ENCODE data around the gene RING1.

The RING1 gene

DNA sequence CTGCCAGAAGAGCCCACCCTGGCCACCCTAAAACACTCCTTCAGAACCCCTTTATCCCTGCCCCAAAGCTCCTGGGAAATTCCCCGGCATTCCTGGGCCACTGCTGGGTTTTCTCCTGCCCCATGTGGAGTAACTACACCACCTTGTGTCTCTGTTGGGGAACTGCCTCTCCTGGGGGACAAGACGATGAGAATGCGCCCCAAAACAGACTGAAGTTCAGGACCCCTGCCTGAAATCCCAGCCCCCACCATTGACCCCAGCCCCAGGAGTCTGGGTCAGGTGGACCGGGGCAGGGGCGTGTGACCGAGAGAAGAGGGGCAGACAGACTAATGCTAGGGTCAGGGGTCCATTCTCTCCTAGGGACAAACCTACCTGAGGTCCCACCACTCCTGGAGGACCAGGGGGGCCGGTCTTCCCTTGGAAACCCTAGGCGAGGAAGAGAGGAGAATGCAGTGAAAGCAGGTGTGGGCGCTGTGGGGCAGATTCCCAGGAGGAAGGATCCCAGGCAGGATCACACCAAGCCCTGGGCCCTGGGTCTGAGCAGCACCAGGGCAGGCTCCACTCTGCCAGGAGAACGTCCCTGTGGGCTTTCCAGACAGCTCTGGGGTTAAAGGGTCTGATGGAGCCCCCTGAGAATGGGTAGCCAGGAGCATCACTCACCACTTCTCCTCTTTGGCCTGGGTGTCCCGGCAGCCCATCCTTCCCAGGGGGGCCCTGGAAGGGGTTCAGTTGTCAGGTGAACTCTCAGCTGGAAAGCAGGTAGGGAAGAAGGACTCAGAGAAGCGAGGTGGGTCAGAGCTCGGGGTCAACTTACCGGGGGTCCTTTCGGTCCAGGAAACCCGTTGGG, 35.4 kb upstream of the RING1 start:
- DNase-seq = no peak

DNA sequence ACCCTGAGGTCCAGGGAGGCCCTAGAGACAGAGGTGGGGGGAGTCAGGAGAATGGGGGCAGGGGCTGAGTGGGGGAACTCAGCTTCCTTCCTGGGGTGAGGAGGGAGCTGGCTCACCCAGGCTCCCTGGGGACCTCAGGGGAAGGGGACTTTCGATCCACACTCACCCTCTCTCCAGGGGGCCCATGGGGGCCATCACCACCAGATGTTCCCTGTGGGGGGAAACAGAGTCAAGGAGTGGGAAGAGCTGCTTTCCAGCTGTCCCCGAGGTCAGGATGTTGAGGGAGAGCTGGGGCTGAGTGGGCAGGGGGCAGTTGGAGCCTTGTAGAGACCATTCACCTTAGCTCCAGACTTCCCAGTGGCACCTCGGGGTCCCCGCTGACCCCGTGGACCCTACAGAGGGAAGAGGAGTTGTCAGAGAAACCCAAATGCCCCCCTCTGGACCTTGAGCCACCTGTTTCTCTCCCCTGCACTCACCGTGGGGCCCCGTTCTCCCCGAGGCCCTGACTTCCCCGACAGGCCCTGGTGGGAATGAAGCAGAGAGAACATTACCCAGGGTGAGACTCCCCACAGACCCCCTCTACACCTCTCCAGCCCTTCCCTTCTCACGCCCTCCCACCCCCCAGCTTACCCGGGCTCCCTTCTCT, 34.6 kb upstream of the RING1 start:
- DNase-seq = no peak

DNA sequence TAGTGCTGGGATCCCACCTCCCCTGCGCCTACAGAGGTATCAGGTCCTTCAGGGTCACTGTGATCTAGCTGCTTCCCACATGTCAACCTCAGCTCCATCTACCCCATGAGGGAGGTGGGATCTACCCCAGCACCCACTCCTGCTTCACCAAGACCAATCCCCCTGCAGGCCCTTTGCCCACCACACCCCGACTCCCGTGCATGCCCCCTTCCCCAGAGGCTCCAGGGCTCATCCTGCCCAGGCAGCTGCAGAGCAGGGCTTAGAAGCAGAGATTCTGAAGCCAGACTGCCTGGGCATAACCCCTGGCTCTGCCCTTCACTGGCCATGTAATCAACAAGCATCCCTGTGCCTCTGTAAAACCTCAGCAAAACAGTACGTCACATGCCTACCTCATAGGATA, 33.5 kb upstream of the RING1 start:
- DNase-seq = no peak

DNA sequence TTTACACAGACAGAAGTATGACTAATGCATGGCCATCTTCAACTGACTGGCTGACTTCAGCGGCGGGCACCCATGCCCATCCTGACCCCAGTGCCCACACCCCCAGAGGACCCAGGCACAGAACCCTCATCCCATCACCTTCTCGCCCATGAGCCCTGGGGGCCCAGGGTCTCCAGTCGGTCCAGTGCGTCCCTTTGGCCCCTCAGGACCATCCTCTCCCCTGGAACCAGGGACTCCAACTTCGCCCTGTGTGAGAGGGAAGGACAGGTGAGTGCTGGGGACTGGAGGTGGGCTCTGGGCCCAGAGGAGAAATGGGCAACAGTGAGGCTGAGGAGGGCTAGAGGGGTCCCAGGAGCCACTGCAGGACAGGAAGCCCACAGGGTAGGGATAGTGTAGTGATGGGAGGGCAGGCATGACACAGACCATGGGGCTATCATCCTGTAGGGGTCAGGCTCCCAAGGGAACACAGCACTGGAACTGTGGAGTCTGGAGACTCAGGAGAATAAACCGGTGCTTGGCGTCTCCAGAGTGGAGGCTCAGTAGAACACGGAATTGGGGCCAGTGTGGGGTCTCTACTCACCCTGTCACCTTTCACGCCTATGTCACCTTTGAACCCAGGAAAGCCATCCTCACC, 32.7 kb upstream of the RING1 start:
- no peak for DNase-seq

- no peak for DNase-seq
These were observed 31.4 kb upstream of the RING1 start for GRCh38 chr6:33176906-33177305.

DNA sequence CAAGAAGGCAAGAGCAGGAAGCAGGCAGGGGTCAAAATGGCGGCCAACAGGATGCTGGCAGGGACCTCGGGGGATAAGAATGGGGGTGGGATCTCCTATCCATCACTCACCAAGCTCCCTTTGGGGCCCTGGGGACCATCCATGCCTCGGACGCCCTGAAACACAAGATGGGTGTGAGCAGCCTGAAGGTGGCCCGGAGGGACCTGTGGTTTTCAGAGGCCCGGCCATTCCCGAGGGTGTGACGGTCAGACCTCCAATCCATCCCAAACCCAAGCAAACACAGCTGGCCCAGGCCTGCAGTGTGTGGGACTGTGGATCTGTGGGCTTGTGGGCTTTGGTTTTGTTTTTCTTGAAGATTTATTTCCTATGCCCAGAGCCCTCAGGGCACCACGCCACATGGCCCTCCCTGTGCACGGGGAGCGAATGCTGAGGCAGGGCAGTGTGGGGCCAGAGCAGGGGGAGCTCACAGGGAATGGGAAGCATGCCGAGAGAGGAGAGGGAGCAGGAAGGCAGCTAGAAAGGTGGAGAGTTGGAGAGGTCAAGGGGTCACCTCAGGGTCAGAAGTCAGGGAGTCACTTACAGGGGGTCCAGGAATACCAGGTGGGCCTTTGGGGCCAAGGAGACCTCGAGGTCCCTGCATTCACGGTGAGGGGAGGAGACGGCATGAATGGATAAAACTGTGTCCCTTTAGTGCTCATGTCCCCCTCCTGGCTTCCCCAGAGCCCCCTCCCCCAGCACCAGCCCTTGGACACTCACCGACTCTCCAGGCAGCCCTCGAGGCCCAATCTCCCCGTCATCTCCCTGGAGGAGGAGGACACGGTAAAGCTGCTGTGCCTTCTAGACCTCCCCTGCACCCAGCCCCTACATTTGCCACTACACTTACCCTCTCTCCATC, 30.5 kb upstream of the RING1 start:
- no peak for DNase-seq

GRCh38 chr6:33178755-33179475, 29.4 kb upstream of the RING1 start:
- DNase-seq = no peak

DNA sequence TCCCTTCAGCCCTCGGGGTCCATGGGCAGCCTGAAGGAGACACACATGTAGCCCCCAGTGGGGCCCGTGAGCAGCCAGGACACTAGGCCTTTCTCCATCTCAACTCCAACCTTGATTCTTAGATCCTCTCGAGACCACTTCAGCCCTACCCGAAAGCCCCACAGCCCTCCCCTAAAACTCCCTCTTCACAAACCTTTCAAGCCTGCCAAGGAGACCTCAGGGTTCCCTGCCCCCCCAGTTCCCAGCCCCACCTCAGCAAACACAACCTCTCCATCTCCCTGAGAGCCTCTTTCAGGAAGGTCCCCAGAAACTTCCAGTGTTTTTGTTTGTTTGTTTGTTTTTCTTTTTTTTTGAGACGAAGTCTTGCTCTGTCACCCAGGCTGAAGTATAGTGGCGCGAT, 27.2 kb upstream of the RING1 start:
- no peak for DNase-seq

- DNase-seq = no peak
These were observed 25.1 kb upstream of the RING1 start for GRCh38 chr6:33183071-33183683.

- DNase-seq = no peak
These were observed 23.1 kb upstream of the RING1 start for GRCh38 chr6:33185190-33185589.

DNA sequence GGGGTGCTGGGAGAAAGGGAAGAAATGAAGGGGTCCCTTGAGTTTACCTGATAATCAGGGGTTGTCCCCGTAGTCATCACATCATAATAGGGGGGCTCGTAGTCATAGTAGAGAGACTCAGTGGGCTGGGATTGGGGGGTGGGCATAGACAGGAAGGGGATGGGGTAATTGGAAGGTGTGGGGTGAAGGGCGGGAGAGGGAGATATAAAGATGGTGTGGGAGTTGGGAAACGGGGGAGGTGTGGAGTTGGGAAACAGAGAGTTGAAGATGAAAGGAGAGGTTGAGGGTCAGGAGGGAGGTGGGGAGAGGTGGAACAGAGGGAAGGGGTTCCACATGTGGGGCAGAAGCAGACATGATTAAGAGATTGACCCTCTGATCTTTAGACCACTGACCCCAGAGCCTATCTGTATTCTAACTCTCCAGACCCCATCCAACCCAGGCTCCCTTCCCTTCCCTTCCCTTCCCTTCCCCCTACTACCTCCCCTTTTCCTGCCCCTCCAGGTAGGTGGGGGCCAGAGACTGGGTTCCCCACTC, 22.6 kb upstream of the RING1 start:
- DNase-seq = no peak

GRCh38 chr6:33187809-33188208, 20.5 kb upstream of the RING1 start:
- no peak for DNase-seq

- DNase-seq = no peak
These were observed 19.1 kb upstream of the RING1 start for GRCh38 chr6:33189164-33189563.

DNA sequence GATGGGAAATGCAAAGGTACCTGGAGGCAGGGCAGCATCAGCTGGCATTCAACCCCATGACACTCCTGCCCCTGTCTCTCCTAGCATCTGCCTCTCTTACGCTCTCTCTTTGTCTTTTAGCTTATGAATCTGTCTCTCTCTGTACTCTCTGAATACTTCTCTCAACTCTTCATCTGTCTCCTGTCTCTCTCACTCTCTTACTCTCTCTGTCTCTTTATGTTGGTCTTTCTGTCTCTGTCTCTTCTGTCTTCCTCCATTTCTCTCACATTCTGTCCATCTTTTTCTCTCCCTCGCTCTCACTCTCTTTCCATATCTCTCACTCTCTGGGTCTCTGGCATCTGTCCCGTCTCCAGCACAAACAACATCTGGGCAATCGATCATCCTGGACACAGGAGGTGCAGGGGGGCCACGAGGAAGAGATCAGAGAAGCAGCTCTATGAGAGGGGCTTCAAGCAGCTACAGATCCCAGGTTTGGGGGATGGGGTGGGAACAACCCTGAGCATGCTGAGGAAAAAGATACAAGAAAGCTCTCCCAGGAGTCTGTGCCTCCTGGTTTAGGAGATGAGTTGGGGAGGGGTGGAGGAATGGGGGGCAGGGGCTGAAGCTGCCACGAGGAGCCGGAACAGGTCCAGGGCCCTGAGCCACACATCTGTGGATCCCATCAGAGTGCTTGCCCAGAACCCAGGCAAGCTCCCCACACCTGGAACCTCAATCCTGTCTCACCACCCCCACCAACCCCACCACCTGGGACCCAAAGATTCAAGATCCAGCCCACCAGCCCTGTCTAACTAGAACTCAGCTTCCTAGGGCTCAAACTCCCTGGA, 18.5 kb upstream of the RING1 start:
- DNase-seq = no peak

DNA sequence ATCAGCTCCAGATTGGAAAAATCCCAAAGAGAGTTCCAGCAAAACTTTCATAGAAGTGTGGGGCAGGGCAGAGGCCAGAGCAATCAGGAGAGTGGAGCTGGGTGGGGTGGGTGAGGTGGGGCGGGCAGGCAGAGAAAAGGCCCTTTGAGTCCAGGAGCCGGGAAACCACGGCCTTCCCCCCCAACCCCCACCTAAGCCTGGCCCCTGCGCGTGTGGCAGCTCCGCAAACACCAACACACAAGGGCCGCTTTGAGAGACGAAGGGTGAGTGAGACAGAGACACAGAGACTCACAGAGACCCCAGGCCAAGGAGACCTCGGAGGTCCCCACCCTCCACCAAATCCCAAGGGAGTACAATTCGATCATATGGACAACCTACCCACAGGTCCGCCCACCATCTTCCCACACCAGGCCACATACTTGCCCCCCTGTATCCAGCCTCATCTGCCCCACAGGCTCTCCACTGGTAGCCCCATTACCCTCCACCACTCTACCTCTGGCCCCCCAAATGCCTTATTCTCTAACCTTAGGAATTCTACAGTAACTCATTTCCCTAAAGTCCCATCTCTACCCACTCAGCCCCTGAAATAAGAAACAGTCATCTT, 17.7 kb upstream of the RING1 start:
- DNase-seq = no peak

GRCh38 chr6:33191383-33192104, 16.8 kb upstream of the RING1 start:
- no peak for DNase-seq

GRCh38 chr6:33192105-33192646, 16.1 kb upstream of the RING1 start, which contains the start of gene COL11A2:
Gene COL11A2, minus strand, starts transcription at chr6:33192467. Its CDS starts 227 bp downstream, at chr6:33192240.
- DNase-seq = no peak

DNA sequence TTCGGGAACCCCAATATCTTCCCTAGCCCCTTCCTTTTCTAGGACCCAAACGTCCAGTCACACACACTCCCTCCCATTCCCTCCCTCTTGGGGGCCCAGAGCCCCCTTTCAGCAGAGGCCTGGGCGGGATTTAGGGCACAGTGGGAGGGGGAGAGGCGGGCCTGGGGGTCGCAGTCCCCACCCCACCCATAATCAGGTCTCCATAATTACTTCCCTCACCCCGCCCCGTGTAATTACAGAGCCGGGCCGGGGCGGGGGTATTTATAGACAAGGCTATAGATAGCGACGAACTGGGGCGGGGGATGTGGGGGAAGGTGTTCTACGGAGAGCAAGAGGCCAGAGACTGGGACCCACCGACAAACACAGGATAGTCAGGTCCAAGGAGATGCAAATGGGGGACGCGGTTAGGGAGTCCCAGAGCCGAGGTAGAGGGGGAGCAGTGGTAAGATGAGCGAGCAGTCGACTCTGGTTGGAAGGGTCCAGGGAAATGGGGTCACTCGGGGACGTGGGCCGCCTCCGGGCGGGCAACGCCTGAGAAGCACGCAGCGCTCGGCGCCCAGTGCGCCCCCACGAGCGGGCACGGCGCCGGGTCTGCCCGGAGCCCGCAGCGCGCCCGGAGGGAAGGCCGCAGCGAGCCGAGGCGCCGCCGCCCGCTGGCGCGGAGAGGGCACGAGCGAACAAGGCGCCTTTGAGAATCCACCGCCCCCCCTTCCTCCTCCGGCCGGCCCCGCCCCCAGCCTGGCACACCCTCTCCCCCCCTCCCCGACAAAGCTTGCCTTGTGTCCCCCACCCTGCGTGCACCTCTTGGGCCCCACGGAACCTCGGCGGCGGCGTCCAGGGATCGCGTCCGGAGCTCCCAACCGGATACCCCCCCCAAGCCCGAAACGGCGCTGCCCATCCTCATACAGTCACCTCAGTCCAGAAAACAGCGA, 15.4 kb upstream of the RING1 start:
- DNase-seq = no peak

Data from NCI-H1694 (cell line).